Measurements from ENCODE around the gene ZFYVE21.

ZFYVE21 gene

GRCh38 chr14:103696070-103696402 lies 19.6 kb upstream of the ZFYVE21 start:
- ChIA-PET CTCF (interaction anchor here (0.9 to 1.3 kb wide), 2 partner anchors 9 to 10 kb away, joined by 3 to 4 read pairs; no protein-coding TSS in a partner anchor), POLR2A (no interaction called here)
- no peak for DNase-seq (ENCODE audit: extremely low spot score)
- TF ChIP-seq, protein P1, sequence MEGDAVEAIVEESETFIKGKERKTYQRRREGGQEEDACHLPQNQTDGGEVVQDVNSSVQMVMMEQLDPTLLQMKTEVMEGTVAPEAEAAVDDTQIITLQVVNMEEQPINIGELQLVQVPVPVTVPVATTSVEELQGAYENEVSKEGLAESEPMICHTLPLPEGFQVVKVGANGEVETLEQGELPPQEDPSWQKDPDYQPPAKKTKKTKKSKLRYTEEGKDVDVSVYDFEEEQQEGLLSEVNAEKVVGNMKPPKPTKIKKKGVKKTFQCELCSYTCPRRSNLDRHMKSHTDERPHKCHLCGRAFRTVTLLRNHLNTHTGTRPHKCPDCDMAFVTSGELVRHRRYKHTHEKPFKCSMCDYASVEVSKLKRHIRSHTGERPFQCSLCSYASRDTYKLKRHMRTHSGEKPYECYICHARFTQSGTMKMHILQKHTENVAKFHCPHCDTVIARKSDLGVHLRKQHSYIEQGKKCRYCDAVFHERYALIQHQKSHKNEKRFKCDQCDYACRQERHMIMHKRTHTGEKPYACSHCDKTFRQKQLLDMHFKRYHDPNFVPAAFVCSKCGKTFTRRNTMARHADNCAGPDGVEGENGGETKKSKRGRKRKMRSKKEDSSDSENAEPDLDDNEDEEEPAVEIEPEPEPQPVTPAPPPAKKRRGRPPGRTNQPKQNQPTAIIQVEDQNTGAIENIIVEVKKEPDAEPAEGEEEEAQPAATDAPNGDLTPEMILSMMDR (IDR thresholded peaks at IDR 0.05; ENCODE audit: control extremely low read depth, extremely low read depth, low read depth, missing control alignments): no peak

- ChIA-PET CTCF (interaction anchor here (0.9 to 2.3 kb wide), 3 partner anchors 8 to 16 kb away, joined by 3 to 7 read pairs (median 4); no protein-coding TSS in a partner anchor), POLR2A (no interaction called here)
- DNase-seq (ENCODE audit: extremely low spot score): no peak
- TF ChIP-seq, protein P1 (IDR thresholded peaks at IDR 0.05; ENCODE audit: control extremely low read depth, extremely low read depth, low read depth, missing control alignments): no peak
These were observed 19.0 kb upstream of the ZFYVE21 start for GRCh38 chr14:103696466-103697071.

DNA sequence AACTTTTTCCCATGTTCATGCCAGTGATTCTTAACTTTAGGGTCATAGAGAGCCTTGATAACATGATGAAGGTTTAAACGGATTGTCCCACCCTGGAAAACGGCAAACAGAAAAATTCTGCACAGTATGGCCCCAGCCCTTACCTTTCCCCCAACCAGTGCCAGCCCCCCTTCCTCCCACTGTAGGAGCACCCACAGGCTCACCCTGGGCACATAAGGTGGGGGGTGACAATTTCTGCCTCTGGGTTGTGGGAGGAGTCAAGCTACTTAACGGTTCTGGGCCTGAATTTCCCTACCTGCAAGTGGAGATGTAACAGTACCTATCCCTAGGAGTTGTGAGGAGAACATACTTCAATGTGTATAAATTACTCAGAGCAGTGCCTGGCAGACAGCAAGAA lies 18.4 kb upstream of the ZFYVE21 start:
- TF ChIP-seq, protein P1 (IDR thresholded peaks at IDR 0.05; ENCODE audit: control extremely low read depth, extremely low read depth, low read depth, missing control alignments): no peak
- no peak for DNase-seq (ENCODE audit: extremely low spot score)
- POLR2A ChIA-PET: no interaction called here
- CTCF ChIA-PET: interaction anchor here (2.3 kb wide), 1 partner anchor 17 kb away, joined by 7 read pairs; no protein-coding TSS in a partner anchor

GRCh38 chr14:103697603-103698379 lies 17.8 kb upstream of the ZFYVE21 start:
- ChIA-PET POLR2A (no interaction called here), CTCF (interaction anchor here (2.3 kb wide), 1 partner anchor 17 kb away, joined by 7 read pairs; no protein-coding TSS in a partner anchor)
- TF ChIP-seq, protein P1 (IDR thresholded peaks at IDR 0.05; ENCODE audit: control extremely low read depth, extremely low read depth, low read depth, missing control alignments): no peak
- no peak for DNase-seq (ENCODE audit: extremely low spot score)

DNA sequence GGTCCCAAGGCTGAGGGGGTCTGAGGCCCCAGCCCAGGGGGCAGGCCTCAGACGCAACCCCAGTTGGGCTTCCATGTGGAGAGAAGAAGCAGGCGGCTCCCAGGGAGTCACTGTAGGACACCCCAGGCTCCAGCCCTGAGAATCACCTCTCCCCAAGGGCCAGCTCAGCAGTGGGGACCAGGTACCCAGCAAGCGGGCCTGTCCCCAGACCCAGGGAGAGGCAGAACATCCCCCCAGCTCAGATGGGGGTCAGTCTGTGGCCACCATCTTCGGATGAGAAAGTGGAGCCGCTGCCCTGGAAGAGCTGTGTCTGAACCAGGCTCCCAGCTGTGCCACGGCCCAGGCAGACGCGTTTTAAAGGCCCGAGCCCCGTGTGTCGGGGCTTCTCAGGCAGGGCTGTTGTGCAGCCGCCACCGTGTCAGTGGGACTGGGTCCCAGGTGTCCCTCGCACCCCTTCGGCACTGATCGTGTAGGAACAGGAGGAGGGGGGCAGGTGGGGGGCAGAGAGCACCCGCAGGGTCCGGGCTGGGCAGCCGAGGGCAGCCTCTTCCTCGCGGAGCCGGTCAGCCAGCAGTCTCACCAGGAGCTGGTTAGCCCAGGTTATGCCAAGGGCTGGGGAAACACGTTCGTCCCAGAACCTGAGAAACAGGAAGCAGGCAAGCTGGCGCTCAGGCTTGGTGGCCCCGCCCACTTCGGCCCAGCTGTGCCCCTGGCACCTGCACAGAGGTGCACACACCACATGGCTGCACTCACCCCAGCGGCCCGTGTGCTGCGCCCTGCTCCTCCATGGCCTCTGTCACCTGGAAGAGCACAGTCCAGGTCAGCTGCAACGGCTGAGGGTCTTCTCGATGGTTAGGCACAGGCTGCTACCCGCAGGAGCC lies 17.0 kb upstream of the ZFYVE21 start:
- CTCF ChIA-PET: interaction anchor here (2.3 kb wide), 1 partner anchor 18 kb away, joined by 7 read pairs; no protein-coding TSS in a partner anchor
- TF ChIP-seq, protein P1 (IDR thresholded peaks at IDR 0.05; ENCODE audit: control extremely low read depth, extremely low read depth, low read depth, missing control alignments): no peak
- POLR2A ChIA-PET: no interaction called here
- no peak for DNase-seq (ENCODE audit: extremely low spot score)

DNA sequence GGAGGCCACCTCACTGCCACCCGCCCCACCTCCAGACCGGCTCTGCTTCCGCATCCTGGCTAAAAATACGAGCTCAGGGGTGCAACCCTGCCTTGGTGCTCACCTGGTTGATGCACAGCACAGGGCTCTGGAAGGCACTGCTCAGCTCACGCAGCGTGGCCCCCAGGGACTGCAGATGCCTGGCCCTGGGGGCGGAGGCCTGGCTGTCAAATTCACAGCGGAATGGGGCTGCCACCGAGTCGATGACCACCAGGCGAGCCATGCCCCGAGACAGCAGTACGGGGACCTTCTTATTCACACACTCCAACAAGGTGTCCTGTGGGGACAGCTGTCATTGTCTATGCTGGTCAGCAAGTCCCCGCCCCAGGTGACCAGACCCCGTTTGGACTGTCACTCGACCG lies 16.3 kb upstream of the ZFYVE21 start:
- POLR2A ChIA-PET: no interaction called here
- no peak for DNase-seq (ENCODE audit: extremely low spot score)
- TF ChIP-seq, protein P1 (IDR thresholded peaks at IDR 0.05; ENCODE audit: control extremely low read depth, extremely low read depth, low read depth, missing control alignments): no peak
- CTCF ChIA-PET: no interaction called here

Data from GM10248 (cell line).